GM04503 (cell line): Measurements from ENCODE around the gene CACNA2D4.
A peak's percentile ranks its signal among the peaks of the same experiment; 100 is the strongest.

Experiments used
- DNase-seq: peaks from one replicate; pipeline ENCODE4 v3.0.0-alpha.2; 2012; ENCODE audit warnings: low read depth

Gene CACNA2D4

DNA sequence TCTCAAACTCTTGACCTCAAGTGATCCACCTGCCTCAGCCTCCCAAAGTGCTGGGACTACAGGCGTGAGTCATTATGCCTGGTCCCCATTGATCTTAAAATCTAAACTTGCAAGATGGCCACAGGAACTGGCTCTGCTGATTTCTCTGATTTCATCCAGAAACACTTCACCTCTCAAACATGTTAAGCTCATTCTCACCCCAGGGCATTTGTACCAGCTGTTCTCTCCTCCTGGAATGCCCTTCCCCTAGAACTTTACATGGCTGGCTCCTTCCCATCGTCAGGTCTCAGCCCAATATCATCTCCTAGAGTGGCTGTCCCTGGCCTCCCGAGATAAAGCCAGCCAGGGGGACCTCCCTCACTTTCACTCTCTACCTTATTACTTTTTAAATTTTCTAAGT is 103.3 kb downstream of the CACNA2D4 start:
- DNase-seq: no peak

GRCh38 chr12:1814266-1814665 is 104.2 kb downstream of the CACNA2D4 start:
- no peak for DNase-seq

DNA sequence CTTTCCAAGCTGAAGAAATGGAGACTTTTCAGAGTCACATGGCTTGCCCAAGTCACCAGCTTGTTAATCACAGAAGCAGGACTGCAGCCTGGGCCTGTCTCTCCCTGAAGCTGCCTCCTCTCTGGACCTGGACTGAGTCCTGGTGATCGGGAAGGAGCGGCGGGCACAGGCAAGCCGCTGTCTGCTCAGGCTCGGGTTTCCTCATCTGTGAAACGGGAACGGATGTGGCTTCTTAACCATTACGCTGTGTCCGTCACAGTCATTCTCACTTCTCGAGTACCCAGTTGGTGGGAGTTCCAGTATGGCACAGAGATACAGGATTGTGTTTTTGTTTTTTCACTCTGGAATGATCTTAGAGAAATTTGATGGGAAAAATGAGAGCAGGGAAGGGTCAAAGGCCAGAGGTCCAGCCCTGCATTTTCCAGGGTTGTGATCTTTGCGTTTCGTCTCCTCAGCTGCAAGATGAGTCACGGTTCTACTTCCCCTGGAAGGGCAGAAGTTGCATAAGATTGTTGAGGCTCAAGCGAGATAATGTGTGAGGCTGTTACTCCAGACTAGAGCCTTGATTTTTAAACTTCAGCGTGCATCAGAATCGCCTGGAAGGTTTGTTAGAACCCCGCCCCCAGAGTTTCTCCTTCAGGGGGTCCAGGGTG is 105.7 kb downstream of the CACNA2D4 start:
- no peak for DNase-seq

DNA sequence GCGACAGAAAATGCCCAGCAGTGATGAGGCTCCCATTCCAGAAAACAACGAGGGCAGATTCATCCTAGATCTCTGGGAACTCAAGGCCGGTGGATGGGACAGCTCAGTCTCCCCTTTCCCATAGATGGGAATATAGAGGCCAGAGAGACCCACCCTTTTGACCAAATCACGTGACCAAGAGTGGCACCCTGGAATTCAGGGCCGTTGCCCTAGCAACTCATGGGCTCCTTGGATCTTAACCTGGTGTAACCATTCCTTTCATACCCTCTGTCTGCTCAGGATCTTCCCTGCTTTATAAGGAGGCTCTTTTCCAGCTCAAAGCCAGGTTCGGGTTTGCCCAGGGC is 106.5 kb downstream of the CACNA2D4 start:
- DNase-seq: no peak

GRCh38 chr12:1811281-1811947 is 107.0 kb downstream of the CACNA2D4 start:
- DNase-seq: no peak

- no peak for DNase-seq
Observed at GRCh38 chr12:1810931-1811280, 107.5 kb downstream of the CACNA2D4 start.

- DNase-seq: no peak
Observed at GRCh38 chr12:1810201-1810930, 108.1 kb downstream of the CACNA2D4 start.

DNA sequence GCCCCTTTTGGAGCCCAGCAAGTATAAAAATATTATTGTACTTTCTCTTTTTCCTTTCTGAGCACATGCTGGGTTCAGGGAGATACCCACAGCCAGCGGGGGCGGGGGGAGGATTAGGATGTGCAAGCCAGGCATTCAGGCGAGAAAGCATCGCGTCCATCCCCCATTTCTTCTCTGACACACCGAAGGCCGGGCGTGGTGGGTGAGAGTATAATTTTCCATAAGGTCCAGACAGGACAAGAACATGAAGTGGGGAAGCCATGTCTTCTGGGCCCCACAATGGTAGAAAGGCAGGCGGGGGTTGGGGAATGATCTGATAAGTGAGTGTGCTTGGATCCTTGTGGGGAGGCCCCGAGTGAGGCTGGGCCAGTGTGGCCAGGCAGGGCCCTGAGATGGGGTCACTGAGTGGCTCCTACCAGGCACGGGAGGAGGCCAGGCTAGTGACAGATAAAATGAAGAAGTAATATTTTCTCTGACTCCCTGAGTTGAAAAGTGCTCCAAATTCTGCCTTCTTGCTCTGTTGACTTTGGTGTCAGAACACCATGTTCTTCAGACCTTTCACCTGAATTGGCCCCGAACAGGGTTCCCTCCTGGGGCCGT is 108.8 kb downstream of the CACNA2D4 start:
- DNase-seq: no peak

GRCh38 chr12:1808798-1809480 is 109.5 kb downstream of the CACNA2D4 start:
- DNase-seq: no peak

DNA sequence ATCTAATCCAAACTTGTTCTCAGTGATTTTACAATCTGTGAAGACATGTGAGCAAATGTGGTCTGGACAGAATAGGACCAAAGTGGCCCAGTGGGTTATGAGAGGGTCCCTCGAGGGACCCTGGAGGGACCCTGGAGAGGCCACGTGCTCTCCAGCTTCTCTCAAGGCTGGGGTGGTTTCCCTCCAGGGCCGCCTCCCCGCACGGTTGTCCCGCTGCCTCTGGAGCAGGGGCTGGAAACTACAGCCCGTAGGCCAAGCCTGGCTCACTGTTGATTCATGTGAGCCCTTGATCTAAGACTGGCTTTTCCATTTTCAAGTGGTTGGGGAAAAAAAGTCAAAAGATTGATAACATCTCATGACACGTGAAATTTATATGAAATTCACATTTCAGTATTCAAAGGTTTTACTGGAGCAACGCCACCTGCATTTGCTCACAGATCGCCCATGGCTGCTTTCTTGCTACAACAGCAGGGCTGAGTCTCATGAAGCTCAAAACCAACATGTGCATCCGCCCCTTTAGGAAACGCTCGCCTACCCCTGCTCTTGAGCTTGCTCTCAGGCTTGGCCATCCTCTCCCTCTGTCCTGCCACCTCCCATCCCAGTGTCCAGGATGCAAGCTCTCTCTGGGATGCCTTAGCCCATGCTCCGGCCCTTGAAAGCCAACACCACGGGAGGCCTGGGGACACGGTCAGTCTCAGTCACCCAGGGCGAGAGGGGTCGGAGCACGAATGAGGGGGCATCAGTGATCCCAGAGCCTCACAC is 110.2 kb downstream of the CACNA2D4 start:
- DNase-seq: no peak

DNA sequence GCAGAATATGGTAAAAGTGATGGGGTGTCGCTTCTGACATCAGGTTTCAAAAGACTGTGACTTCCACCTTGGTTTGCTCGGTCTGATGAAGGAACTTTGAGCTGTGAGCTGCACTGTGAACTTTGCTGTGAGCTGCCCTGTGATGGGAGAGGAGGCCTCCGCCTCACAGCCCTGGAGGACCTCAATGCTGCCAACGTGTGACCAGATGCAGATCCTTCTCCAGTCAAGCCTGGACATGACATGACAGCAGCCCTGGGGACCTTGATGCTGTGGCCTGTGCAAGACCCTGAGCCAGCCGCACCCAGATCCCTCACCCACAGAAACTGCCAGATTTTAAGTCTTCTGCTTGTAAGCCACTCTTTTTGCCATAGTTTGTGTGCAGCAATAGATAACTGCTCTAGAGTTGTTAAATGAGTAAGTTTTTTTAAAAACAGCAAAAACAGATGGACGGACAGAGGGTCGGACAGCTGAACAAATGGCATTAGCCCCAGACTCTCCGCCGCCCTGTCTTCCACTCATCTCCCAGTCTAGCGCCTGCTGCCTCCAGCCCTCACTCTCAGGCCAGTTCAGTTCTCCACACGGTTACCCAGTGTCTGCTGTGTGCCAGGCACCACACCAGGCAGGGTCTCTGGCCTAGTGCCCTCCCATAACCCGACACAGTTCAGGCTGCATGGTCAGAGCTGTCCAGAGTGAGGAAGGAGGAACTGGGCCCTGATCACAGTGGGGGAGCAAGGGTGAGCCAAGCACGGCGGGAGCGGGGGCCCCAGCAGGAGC is 111.2 kb downstream of the CACNA2D4 start:
- DNase-seq: no peak

GRCh38 chr12:1806301-1807086 is 112.0 kb downstream of the CACNA2D4 start:
- DNase-seq: no peak

DNA sequence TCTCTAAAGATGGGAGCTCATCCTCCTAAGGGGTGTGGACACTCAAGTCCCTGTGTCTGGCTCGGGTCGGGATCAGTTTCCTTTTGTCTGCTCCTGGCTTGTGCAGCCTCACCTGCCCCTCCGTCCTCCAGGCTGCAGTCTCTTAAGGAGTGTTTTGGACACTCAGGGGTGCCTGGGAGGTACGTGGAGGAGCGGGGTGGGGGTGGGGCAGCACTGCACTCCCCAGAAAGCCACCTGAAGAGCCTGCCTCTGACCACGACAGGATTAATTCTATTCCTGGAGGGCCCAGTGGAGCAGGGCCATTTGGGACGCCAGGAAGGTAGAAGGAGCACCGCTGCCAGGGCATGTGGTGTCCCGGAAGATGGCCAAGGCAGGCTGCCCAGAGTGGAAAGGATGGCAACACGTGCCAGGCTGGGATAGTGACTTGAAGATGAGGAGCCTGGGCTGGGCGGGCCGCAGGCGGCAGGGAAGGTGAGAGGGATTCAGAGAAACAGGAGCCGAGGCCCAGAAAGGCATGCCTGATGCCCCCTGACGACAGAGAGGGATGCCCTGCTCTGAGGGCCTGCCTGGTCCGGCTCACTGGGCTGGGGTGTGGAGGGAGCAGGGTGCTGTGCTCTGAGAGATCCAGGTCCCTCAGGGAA is 112.9 kb downstream of the CACNA2D4 start:
- DNase-seq: no peak

GRCh38 chr12:1804545-1805332 is 113.7 kb downstream of the CACNA2D4 start:
- peak; percentile 41 for DNase-seq

DNA sequence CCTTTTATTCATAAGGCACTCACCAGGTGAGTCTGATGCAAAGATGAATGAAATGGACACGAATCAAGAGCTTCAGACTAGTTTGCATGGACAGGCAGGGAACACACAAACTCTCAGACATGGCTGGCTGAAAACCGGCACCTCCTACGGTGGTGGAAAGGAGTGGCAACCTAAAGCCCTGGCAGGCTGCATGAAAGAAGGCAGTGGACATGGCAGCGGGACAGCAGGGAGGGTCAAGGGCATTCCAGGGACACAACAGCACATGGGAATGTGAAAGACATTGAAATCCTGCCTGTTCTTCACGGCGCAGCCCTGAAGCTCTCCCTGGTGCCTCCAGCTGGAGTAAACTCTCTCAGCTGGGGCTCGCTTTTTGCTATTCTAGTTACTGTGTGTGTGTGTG is 114.7 kb downstream of the CACNA2D4 start:
- no peak for DNase-seq

DNA sequence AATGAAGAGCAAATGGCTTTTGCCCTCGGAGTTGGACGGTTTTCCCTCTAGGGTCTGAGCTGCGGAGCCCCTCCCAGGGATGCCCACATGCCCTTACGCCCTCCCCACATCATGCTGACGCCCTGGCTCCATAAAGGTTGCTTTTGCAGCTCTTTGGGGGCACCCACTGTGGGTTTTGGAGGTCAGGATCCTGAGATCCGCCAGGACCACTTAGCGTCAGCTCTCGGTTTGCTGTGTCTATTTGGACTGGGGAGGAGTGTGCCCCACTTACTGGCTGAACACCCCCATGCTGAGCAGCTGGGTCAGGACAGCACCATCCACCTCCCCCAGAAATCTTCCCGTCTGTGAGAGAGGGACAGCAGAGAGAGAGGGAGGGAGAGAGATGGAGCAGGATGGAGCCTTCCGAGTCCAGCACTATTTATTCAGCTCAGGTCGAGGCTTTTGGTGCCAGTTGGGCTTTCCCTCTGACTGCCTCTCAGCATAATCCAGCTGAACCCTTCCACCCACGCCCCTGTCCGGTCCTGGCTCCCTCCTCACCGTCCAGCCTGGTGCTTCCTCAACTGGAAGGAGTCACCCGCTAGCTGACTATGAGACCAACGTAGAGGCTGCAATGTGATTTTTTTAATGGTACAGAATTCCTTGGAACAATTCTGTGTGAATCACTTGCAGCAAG is 117.0 kb downstream of the CACNA2D4 start:
- DNase-seq: no peak

DNA sequence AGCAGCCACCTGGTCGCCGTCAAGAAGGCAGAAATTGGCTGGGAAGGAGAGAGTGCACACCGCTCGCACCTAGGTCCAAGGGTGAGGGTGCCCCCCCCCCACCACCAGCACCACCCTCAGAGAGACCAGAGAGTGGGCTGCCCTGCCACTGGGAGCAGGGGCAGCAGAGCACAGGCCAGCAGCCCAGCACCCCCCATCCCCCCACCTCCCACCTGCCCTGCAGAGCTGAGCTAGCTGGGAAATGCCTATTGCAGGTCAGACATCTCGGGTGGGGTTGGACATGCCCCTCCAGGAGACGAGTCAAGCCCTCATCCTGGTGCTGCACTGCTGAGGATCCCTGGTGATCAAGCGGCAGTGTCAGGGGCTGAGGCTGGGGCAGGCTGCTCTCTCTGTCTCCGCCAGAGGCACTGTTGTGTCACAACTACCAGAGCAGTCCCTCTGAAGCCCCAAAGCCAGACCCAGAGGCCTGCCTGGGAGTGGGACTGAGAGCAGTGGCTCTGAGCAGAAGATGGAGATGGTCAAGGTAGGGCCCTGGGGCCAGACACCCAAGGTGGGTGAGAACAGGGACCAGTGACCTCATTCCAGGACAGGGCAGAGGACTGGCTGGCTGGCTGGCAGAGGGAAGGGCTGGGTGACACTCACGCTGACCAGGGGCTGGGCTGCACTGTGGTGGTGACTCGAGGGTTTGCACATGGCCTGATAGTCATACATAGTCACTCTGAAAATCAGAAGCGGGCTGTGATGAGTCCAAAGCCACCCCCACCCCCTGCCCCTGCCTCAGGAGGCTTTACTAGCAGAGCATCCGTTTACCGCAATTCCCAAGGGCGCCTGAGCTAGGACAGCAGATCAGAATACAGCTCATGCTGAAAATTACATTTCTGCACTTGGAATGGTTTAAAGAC is 117.8 kb downstream of the CACNA2D4 start:
- DNase-seq: no peak
